WI38 (cell line): Measurements from ENCODE around the gene SAMD4B.

ENCODE experiments used
- H3K4me3 ChIP-seq: 2 replicates; pipeline ENCODE4 v1.5.1; 2011; ENCODE audit warnings: low read depth, mild to moderate bottlenecking, control low read depth, low read length
- CTCF ChIP-seq: IDR thresholded peaks from 2 replicates; pipeline ENCODE4 v1.5.1; 2012; ENCODE audit warnings: low read depth, mild to moderate bottlenecking, control low read depth, low read length

The SAMD4B gene

GRCh38 chr19:39422020-39422419, 79.8 kb downstream of the SAMD4B start:
- TF ChIP-seq CTCF = no peak
- no peak overlapping the region for H3K4me3 ChIP-seq

GRCh38 chr19:39423258-39424086, 81.3 kb downstream of the SAMD4B start:
- H3K4me3 ChIP-seq = no peak overlapping the region
- no peak for TF ChIP-seq CTCF

- no peak for TF ChIP-seq CTCF
- no peak overlapping the region for H3K4me3 ChIP-seq
These were observed 82.7 kb downstream of the SAMD4B start for GRCh38 chr19:39424934-39425333.

- no peak for TF ChIP-seq CTCF
These were observed 83.5 kb downstream of the SAMD4B start for GRCh38 chr19:39425744-39426143.

GRCh38 chr19:39426170-39426569, 83.9 kb downstream of the SAMD4B start:
- no peak for TF ChIP-seq CTCF
- H3K4me3 ChIP-seq = no peak overlapping the region

More at GRCh38 chr19:39425744-39426143, 83.5 kb downstream of the SAMD4B start:
- no peak overlapping the region for H3K4me3 ChIP-seq

- H3K4me3 ChIP-seq = no peak overlapping the region
- TF ChIP-seq CTCF = no peak
These were observed 85.5 kb downstream of the SAMD4B start for GRCh38 chr19:39427707-39428106.

- H3K4me3 ChIP-seq = no peak overlapping the region
- no peak for TF ChIP-seq CTCF
These were observed 86.3 kb downstream of the SAMD4B start for GRCh38 chr19:39428283-39429112.
